Measurements from ENCODE around the gene MYLK4.

MYLK4 gene

DNA sequence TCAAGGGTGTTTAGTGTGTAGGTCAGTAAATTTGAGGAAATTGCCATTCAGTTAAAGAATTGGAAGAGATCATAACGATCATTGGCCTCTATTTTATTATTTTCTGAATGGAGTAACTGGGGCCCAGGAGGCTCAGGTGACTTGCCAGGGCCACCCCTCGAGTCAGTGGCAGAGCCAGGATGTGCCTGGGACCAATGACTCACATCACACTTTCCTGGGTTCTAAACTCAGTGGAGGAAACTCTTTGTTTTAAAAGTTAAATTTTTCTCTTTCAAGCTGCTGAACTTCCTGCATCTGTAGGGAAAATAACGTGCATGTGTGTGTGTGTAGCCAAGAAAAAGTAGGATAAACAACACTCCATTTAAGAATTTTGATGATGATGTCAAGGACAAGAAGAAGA lies 135.5 kb downstream of the MYLK4 start:
- Histone ChIP-seq H3K4me1 (ENCODE audit: control insufficient read depth, insufficient read depth, low read depth, low read length) (no peaks in the 10 kb centered on the region), H2BK120ac (ENCODE audit: low read depth, low read length) (no peak overlapping the region), H2BK5ac (ENCODE audit: low read depth, low read length, poor library complexity, severe bottlenecking) (no peak overlapping the region), H3K4me2 (ENCODE audit: low read length, poor library complexity, severe bottlenecking) (no peak overlapping the region), H4K91ac (ENCODE audit: low read length) (no peak overlapping the region), H3K27ac (ENCODE audit: low read length, poor library complexity, severe bottlenecking) (no peak overlapping the region), H3K36me3 (ENCODE audit: control insufficient read depth in 1 of 2, insufficient read depth in 2 of 2, low read depth in 1 of 2, low read length in 2 of 2) (no peaks in the 10 kb centered on the region), H3K9me3 (ENCODE audit: control insufficient read depth, low read length) (peaks cover 3% of the 10 kb centered on the region), H4K8ac (ENCODE audit: low read length) (no peak overlapping the region), H3K4me3 (ENCODE audit: insufficient read depth in 1 of 2, low read depth in 1 of 2, low read length in 2 of 2) (no peak overlapping the region), H2BK12ac (ENCODE audit: low read length in 2 of 2) (no peak overlapping the region), H3K79me1 (replicated peaks; ENCODE audit: low read length, poor library complexity, severe bottlenecking) (no peaks in the 10 kb centered on the region), H3K9ac (ENCODE audit: low read length) (no peak overlapping the region), H3K4ac (ENCODE audit: low read depth in 1 of 2, low read length in 2 of 2) (no peak overlapping the region), H3K14ac (ENCODE audit: low read length in 2 of 2) (no peak overlapping the region), H2AFZ (ENCODE audit: low read depth, low read length) (no peak overlapping the region), H2BK15ac (ENCODE audit: low read depth, poor library complexity, severe bottlenecking) (no peak overlapping the region), H3K18ac (ENCODE audit: low read depth in 1 of 2, low read length in 2 of 2) (no peak overlapping the region), H2AK5ac (ENCODE audit: low read length, severe bottlenecking) (no peak overlapping the region), H3K27me3 (ENCODE audit: control insufficient read depth in 1 of 2, insufficient read depth in 1 of 2, low read length in 2 of 2) (peaks cover 14 to 15% of the 10 kb centered on the region in 2 experiments), H3K23ac (ENCODE audit: low read length in 2 of 2) (no peak overlapping the region)
- 61% methylated on average over 3 of the region's 3 CpGs for WGBS
- no peak for DNase-seq

GRCh38 chr6:2614846-2615245 lies 135.9 kb downstream of the MYLK4 start:
- Histone ChIP-seq H3K79me1 (replicated peaks; ENCODE audit: low read length, poor library complexity, severe bottlenecking) (no peaks in the 10 kb centered on the region), H2BK12ac (ENCODE audit: low read length in 2 of 2) (no peak overlapping the region), H3K4me3 (ENCODE audit: insufficient read depth in 1 of 2, low read depth in 1 of 2, low read length in 2 of 2) (no peak overlapping the region), H2AK5ac (ENCODE audit: low read length, severe bottlenecking) (no peak overlapping the region), H3K4me2 (ENCODE audit: low read length, poor library complexity, severe bottlenecking) (no peak overlapping the region), H3K4ac (ENCODE audit: low read depth in 1 of 2, low read length in 2 of 2) (no peak overlapping the region), H4K91ac (ENCODE audit: low read length) (no peak overlapping the region), H3K18ac (ENCODE audit: low read depth in 1 of 2, low read length in 2 of 2) (no peak overlapping the region), H2BK120ac (ENCODE audit: low read depth, low read length) (no peak overlapping the region), H2BK15ac (ENCODE audit: low read depth, poor library complexity, severe bottlenecking) (no peak overlapping the region), H4K8ac (ENCODE audit: low read length) (no peak overlapping the region), H3K36me3 (ENCODE audit: control insufficient read depth in 1 of 2, insufficient read depth in 2 of 2, low read depth in 1 of 2, low read length in 2 of 2) (no peaks in the 10 kb centered on the region), H2AFZ (ENCODE audit: low read depth, low read length) (no peak overlapping the region), H3K9ac (ENCODE audit: low read length) (no peak overlapping the region), H3K23ac (ENCODE audit: low read length in 2 of 2) (no peak overlapping the region), H3K27ac (ENCODE audit: low read length, poor library complexity, severe bottlenecking) (no peak overlapping the region), H3K9me3 (ENCODE audit: control insufficient read depth, low read length) (peaks cover 3% of the 10 kb centered on the region), H3K27me3 (ENCODE audit: control insufficient read depth in 1 of 2, insufficient read depth in 1 of 2, low read length in 2 of 2) (peaks cover 11 to 13% of the 10 kb centered on the region in 2 experiments), H2BK5ac (ENCODE audit: low read depth, low read length, poor library complexity, severe bottlenecking) (no peak overlapping the region), H3K4me1 (ENCODE audit: control insufficient read depth, insufficient read depth, low read depth, low read length) (no peaks in the 10 kb centered on the region), H3K14ac (ENCODE audit: low read length in 2 of 2) (no peak overlapping the region)
- DNase-seq, result no peak
- WGBS, result 70% methylated on average over 5 of the region's 5 CpGs

DNA sequence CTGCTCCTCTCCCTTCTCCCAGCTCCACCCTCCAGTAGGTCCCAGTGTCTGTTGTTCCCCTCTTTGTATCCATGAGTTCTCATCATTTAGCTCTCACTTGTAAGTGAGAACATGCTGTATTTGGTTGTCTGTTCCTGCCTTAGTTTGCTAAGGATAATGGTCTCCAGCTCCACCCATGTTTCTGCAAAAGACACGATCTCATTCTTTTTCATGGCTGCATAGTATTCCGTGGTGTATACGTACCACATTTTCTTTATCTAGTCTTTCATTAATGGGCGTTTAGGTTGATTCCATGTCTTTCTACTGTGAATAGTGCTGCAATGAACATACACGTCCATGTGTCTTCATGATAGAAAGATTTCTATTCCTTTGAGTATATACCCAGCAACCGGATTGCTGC lies 136.6 kb downstream of the MYLK4 start:
- no peak overlapping the region for H3K27ac ChIP-seq (ENCODE audit: low read length, poor library complexity, severe bottlenecking)
- H3K4me1 ChIP-seq (ENCODE audit: control insufficient read depth, insufficient read depth, low read depth, low read length), result no peaks in the 10 kb centered on the region
- H3K4me3 ChIP-seq (ENCODE audit: insufficient read depth in 1 of 2, low read depth in 1 of 2, low read length in 2 of 2), result no peak overlapping the region
- H3K27me3 ChIP-seq (ENCODE audit: control insufficient read depth in 1 of 2, insufficient read depth in 1 of 2, low read length in 2 of 2), result peaks cover 6% of the 10 kb centered on the region in 2 experiments
- no peaks in the 10 kb centered on the region for H3K36me3 ChIP-seq (ENCODE audit: control insufficient read depth in 1 of 2, insufficient read depth in 2 of 2, low read depth in 1 of 2, low read length in 2 of 2)
- no peak overlapping the region for H2BK120ac ChIP-seq (ENCODE audit: low read depth, low read length)
- no peak overlapping the region for H2BK5ac ChIP-seq (ENCODE audit: low read depth, low read length, poor library complexity, severe bottlenecking)
- no peak overlapping the region for H3K4me2 ChIP-seq (ENCODE audit: low read length, poor library complexity, severe bottlenecking)
- H2AK5ac ChIP-seq (ENCODE audit: low read length, severe bottlenecking), result no peak overlapping the region
- H3K79me1 ChIP-seq (replicated peaks; ENCODE audit: low read length, poor library complexity, severe bottlenecking), result no peaks in the 10 kb centered on the region
- peaks cover 3% of the 10 kb centered on the region for H3K9me3 ChIP-seq (ENCODE audit: control insufficient read depth, low read length)
- no peak overlapping the region for H2BK15ac ChIP-seq (ENCODE audit: low read depth, poor library complexity, severe bottlenecking)
- no peak for DNase-seq
- no peak overlapping the region for H3K14ac ChIP-seq (ENCODE audit: low read length in 2 of 2)
- no peak overlapping the region for H4K8ac ChIP-seq (ENCODE audit: low read length)
- H3K9ac ChIP-seq (ENCODE audit: low read length), result no peak overlapping the region
- H2AFZ ChIP-seq (ENCODE audit: low read depth, low read length), result no peak overlapping the region
- H3K4ac ChIP-seq (ENCODE audit: low read depth in 1 of 2, low read length in 2 of 2), result no peak overlapping the region
- H3K23ac ChIP-seq (ENCODE audit: low read length in 2 of 2), result no peak overlapping the region
- H4K91ac ChIP-seq (ENCODE audit: low read length), result no peak overlapping the region
- H3K18ac ChIP-seq (ENCODE audit: low read depth in 1 of 2, low read length in 2 of 2), result no peak overlapping the region
- H2BK12ac ChIP-seq (ENCODE audit: low read length in 2 of 2), result no peak overlapping the region
- WGBS, result 86% methylated on average over 6 of the region's 6 CpGs
